Measurements from ENCODE around the gene RNF220.

The RNF220 gene

DNA sequence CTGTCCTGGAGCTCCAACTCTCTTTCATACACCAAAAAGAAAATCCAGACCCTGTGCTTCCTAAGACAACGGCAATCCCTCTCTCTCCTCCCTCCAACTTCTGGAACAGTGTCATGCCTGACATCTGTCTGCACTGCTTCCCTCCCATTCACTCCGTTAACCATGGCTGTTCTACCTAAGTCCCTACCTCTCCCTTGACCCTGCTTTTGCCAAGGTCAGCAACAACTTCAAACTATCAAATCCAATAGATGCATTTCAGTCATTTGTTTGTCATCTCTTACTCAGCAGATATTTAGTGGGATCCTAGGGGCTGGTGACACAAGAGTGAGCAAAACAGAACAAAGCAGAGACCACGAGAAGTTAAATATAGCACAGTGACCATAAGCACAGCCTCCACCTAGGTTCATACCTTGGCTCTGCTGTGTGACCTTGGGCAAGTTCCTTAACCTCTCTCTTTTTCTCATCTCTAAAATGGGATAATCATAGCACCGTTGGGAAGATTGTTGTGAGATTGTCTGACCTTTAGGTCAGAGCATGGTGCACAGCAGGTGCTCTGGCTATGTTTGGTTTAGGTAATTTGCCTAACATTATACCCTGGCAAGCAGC is 180.4 kb downstream of the RNF220 start:
- H3K27me3 ChIP-seq (ENCODE audit: control insufficient read depth, insufficient read depth, low read length), result peaks cover 14% of the 10 kb centered on the region
- no peak overlapping the region for H3K27ac ChIP-seq (ENCODE audit: low read depth, low read length)
- H3K9ac ChIP-seq (ENCODE audit: low read length), result no peak overlapping the region
- no peaks in the 10 kb centered on the region for H3K36me3 ChIP-seq (ENCODE audit: control insufficient read depth, insufficient read depth, low read length)
- H3K4me3 ChIP-seq (ENCODE audit: low read length), result no peak overlapping the region
- no peaks in the 10 kb centered on the region for H3K4me1 ChIP-seq (ENCODE audit: control insufficient read depth, insufficient read depth, low read length)

GRCh38 chr1:44587796-44588460 is 182.9 kb downstream of the RNF220 start:
- no peaks in the 10 kb centered on the region for H3K4me1 ChIP-seq (ENCODE audit: control insufficient read depth, insufficient read depth, low read length)
- no peaks in the 10 kb centered on the region for H3K36me3 ChIP-seq (ENCODE audit: control insufficient read depth, insufficient read depth, low read length)
- no peak overlapping the region for H3K27ac ChIP-seq (ENCODE audit: low read depth, low read length)
- H3K27me3 ChIP-seq (ENCODE audit: control insufficient read depth, insufficient read depth, low read length), result peaks cover 14% of the 10 kb centered on the region
- H3K4me3 ChIP-seq (ENCODE audit: low read length), result no peak overlapping the region
- H3K9ac ChIP-seq (ENCODE audit: low read length), result no peak overlapping the region

- Histone ChIP-seq H3K27ac (ENCODE audit: low read depth, low read length) (no peak overlapping the region), H3K4me3 (ENCODE audit: low read length) (no peak overlapping the region), H3K9ac (ENCODE audit: low read length) (no peak overlapping the region), H3K4me1 (ENCODE audit: control insufficient read depth, insufficient read depth, low read length) (no peaks in the 10 kb centered on the region), H3K27me3 (ENCODE audit: control insufficient read depth, insufficient read depth, low read length) (peaks cover 14% of the 10 kb centered on the region), H3K36me3 (ENCODE audit: control insufficient read depth, insufficient read depth, low read length) (no peaks in the 10 kb centered on the region)
Measured at GRCh38 chr1:44588551-44589210, 183.6 kb downstream of the RNF220 start.

DNA sequence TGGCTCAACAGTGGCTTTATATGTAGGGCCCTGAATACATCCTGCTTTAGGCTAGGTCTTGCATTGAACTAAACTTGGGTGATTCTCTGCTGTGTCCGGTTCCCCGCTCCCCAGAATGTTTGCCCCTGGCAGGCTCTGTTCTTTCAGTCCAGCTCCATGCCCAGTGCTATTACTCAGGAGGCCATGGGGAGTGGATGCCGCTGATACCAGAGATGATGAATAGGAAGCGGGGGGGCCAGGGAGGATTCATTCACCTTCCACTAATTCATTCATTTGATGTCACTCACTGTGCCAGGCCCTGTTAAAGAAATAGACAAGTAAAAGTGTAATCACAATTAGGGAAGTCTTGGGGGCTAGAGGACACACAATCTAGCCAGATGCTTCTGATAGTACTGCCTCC is 185.4 kb downstream of the RNF220 start:
- Histone ChIP-seq H3K36me3 (ENCODE audit: control insufficient read depth, insufficient read depth, low read length) (no peaks in the 10 kb centered on the region), H3K27me3 (ENCODE audit: control insufficient read depth, insufficient read depth, low read length) (peaks cover 11% of the 10 kb centered on the region), H3K4me1 (ENCODE audit: control insufficient read depth, insufficient read depth, low read length) (no peaks in the 10 kb centered on the region), H3K9ac (ENCODE audit: low read length) (no peak overlapping the region), H3K27ac (ENCODE audit: low read depth, low read length) (no peak overlapping the region), H3K4me3 (ENCODE audit: low read length) (no peak overlapping the region)

- peaks cover 9% of the 10 kb centered on the region for H3K27me3 ChIP-seq (ENCODE audit: control insufficient read depth, insufficient read depth, low read length)
- no peak overlapping the region for H3K4me3 ChIP-seq (ENCODE audit: low read length)
- H3K36me3 ChIP-seq (ENCODE audit: control insufficient read depth, insufficient read depth, low read length), result no peaks in the 10 kb centered on the region
- no peak overlapping the region for H3K9ac ChIP-seq (ENCODE audit: low read length)
- no peaks in the 10 kb centered on the region for H3K4me1 ChIP-seq (ENCODE audit: control insufficient read depth, insufficient read depth, low read length)
- H3K27ac ChIP-seq (ENCODE audit: low read depth, low read length), result no peak overlapping the region
Measured at GRCh38 chr1:44591381-44591780, 186.3 kb downstream of the RNF220 start.

GRCh38 chr1:44592208-44593145 is 187.4 kb downstream of the RNF220 start:
- H3K27ac ChIP-seq (ENCODE audit: low read depth, low read length), result no peak overlapping the region
- peaks cover 4% of the 10 kb centered on the region for H3K27me3 ChIP-seq (ENCODE audit: control insufficient read depth, insufficient read depth, low read length)
- no peak overlapping the region for H3K9ac ChIP-seq (ENCODE audit: low read length)
- no peak overlapping the region for H3K4me3 ChIP-seq (ENCODE audit: low read length)
- no peaks in the 10 kb centered on the region for H3K4me1 ChIP-seq (ENCODE audit: control insufficient read depth, insufficient read depth, low read length)
- no peaks in the 10 kb centered on the region for H3K36me3 ChIP-seq (ENCODE audit: control insufficient read depth, insufficient read depth, low read length)

DNA sequence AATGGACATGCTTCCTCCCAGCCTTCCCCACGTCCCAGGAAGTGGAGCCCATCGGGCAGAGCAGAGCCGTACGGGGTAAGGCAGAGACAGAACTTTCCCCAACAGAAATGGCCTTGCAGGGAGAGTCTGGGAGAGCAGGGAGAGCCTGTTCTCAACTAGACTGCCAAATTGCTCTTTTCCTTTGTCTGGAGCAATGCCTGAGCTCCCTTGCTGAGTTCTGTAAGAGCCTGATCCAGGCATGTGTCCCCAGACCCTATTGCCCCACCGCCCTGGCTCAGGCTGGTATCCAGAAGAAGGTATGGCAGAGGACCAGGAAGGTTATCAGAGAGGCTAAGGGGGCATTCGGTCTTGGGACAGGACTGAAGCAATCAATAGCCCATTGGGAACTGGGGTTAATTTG is 189.3 kb downstream of the RNF220 start:
- H3K9ac ChIP-seq (ENCODE audit: low read length), result no peak overlapping the region
- H3K36me3 ChIP-seq (ENCODE audit: control insufficient read depth, insufficient read depth, low read length), result no peaks in the 10 kb centered on the region
- no peaks in the 10 kb centered on the region for H3K4me1 ChIP-seq (ENCODE audit: control insufficient read depth, insufficient read depth, low read length)
- no peak overlapping the region for H3K4me3 ChIP-seq (ENCODE audit: low read length)
- no peaks in the 10 kb centered on the region for H3K27me3 ChIP-seq (ENCODE audit: control insufficient read depth, insufficient read depth, low read length)
- H3K27ac ChIP-seq (ENCODE audit: low read depth, low read length), result no peak overlapping the region

- Histone ChIP-seq H3K27ac (ENCODE audit: low read depth, low read length) (no peak overlapping the region), H3K4me3 (ENCODE audit: low read length) (no peak overlapping the region), H3K36me3 (ENCODE audit: control insufficient read depth, insufficient read depth, low read length) (no peaks in the 10 kb centered on the region), H3K9ac (ENCODE audit: low read length) (no peak overlapping the region), H3K4me1 (ENCODE audit: control insufficient read depth, insufficient read depth, low read length) (no peaks in the 10 kb centered on the region), H3K27me3 (ENCODE audit: control insufficient read depth, insufficient read depth, low read length) (no peaks in the 10 kb centered on the region)
Measured at GRCh38 chr1:44594871-44595735, 190.0 kb downstream of the RNF220 start.

DNA sequence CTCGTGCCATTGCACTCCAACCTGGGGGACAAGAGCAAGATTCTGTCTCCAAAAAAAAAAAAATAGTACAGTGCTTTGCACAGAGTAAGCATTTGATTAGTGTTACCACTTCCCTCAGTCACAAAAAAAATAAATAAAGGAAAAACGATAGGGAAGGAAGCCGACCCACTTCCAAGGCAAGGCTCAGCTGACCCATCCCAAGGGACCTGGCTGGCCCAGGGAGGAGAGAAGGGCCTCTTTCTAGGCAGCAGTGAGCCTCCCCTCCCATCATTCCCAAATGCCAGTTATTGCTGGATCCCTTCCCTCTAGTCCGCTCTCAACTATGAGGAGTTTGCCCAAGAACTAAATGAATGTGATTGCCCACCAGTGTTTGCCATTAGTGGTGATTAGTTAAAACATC is 191.5 kb downstream of the RNF220 start:
- Histone ChIP-seq H3K36me3 (ENCODE audit: control insufficient read depth, insufficient read depth, low read length) (no peaks in the 10 kb centered on the region), H3K4me3 (ENCODE audit: low read length) (no peak overlapping the region), H3K27me3 (ENCODE audit: control insufficient read depth, insufficient read depth, low read length) (no peaks in the 10 kb centered on the region), H3K9ac (ENCODE audit: low read length) (no peak overlapping the region), H3K27ac (ENCODE audit: low read depth, low read length) (no peak overlapping the region), H3K4me1 (ENCODE audit: control insufficient read depth, insufficient read depth, low read length) (no peaks in the 10 kb centered on the region)

- no peak overlapping the region for H3K27ac ChIP-seq (ENCODE audit: low read depth, low read length)
- no peaks in the 10 kb centered on the region for H3K4me1 ChIP-seq (ENCODE audit: control insufficient read depth, insufficient read depth, low read length)
- no peak overlapping the region for H3K9ac ChIP-seq (ENCODE audit: low read length)
- H3K4me3 ChIP-seq (ENCODE audit: low read length), result no peak overlapping the region
- peaks cover 6% of the 10 kb centered on the region for H3K27me3 ChIP-seq (ENCODE audit: control insufficient read depth, insufficient read depth, low read length)
- H3K36me3 ChIP-seq (ENCODE audit: control insufficient read depth, insufficient read depth, low read length), result no peaks in the 10 kb centered on the region
Measured at GRCh38 chr1:44598167-44598566, 193.1 kb downstream of the RNF220 start.

DNA sequence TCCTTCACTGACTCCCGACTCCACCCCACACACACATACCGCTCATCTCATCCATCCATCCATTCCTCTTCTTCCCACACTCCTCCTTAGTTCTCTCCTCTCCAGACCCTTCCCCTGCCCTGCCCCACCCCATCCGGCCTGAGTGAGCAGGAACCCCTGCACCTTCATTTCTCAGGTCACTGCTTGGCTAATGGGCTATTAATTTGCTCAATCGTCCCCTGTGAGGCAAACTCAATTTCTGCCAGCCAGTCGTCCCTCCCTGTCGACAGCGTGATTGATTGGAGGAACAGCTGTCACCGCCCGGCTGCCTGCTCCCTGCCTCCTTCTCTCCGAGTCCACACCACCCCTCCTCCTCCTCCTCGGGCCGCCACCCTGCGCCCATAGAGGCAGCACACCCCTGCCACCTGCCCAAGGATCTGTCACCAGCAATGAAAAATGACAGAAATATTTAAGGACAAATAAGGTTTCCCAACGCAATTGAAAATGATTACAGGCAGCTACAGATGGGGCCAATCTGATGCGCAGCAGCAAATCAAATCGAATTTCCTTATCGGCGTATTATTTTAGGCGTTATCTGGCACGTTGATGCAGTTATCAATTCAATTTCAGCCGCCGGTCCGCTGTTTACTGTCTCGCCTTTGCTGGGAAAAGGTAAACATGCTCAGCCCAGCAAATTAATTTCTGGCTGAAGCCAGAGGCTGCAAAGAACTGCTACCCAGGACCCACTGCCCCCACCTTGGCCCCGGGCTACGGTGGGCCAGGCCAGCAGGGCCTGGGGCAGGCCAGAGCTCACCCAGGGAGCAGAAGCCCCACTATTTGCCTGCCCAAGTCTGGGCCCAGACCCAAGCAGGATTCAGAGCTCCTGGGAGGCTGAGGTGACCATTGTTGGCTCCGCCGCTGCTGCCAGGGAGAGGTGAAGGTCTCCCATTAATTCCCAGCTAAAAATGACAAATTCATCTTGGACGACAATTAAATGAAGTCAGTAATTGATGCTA is 197.9 kb downstream of the RNF220 start:
- peaks cover 9% of the 10 kb centered on the region for H3K27me3 ChIP-seq (ENCODE audit: control insufficient read depth, insufficient read depth, low read length)
- H3K9ac ChIP-seq (ENCODE audit: low read length), result no peak overlapping the region
- H3K36me3 ChIP-seq (ENCODE audit: control insufficient read depth, insufficient read depth, low read length), result no peaks in the 10 kb centered on the region
- H3K4me3 ChIP-seq (ENCODE audit: low read length), result no peak overlapping the region
- H3K4me1 ChIP-seq (ENCODE audit: control insufficient read depth, insufficient read depth, low read length), result no peaks in the 10 kb centered on the region
- no peak overlapping the region for H3K27ac ChIP-seq (ENCODE audit: low read depth, low read length)

All from rectal smooth muscle tissue (tissue), 1 donor.